GM12801 (cell line): Measurements from ENCODE around the gene S1PR1.

Experiments
- TF ChIP-seq, protein P1 (sequence below): IDR thresholded peaks from one replicate; pipeline ENCODE4 v1.5.1; 2011; ENCODE audit warnings: control low read depth; ENCODE audit not compliant: insufficient read length; ENCODE audit errors: extremely low read depth

Gene S1PR1

DNA sequence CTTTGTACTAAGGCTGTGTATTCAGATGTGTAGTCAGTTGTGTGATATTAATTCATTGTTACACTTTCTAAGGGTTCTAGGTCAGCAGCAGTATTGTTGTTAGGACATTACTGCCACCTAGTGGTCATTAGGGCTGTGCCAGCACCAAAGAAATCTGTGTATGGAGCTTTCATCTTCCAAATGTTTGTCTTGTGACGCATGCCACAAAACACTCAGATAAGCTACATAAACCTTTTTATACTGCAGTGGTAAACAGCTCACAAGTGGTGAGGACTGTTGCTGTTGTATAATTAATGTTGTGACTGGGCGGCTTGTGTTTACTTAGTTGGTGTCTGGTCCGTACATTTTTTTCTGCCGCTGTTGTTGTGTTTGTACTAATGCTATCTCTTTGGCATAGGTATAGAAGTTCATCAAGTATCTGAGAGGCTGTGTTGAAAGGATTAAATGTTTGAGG lies 51.7 kb downstream of the S1PR1 start:
- TF ChIP-seq, protein P1, sequence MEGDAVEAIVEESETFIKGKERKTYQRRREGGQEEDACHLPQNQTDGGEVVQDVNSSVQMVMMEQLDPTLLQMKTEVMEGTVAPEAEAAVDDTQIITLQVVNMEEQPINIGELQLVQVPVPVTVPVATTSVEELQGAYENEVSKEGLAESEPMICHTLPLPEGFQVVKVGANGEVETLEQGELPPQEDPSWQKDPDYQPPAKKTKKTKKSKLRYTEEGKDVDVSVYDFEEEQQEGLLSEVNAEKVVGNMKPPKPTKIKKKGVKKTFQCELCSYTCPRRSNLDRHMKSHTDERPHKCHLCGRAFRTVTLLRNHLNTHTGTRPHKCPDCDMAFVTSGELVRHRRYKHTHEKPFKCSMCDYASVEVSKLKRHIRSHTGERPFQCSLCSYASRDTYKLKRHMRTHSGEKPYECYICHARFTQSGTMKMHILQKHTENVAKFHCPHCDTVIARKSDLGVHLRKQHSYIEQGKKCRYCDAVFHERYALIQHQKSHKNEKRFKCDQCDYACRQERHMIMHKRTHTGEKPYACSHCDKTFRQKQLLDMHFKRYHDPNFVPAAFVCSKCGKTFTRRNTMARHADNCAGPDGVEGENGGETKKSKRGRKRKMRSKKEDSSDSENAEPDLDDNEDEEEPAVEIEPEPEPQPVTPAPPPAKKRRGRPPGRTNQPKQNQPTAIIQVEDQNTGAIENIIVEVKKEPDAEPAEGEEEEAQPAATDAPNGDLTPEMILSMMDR: peak; percentile 75

DNA sequence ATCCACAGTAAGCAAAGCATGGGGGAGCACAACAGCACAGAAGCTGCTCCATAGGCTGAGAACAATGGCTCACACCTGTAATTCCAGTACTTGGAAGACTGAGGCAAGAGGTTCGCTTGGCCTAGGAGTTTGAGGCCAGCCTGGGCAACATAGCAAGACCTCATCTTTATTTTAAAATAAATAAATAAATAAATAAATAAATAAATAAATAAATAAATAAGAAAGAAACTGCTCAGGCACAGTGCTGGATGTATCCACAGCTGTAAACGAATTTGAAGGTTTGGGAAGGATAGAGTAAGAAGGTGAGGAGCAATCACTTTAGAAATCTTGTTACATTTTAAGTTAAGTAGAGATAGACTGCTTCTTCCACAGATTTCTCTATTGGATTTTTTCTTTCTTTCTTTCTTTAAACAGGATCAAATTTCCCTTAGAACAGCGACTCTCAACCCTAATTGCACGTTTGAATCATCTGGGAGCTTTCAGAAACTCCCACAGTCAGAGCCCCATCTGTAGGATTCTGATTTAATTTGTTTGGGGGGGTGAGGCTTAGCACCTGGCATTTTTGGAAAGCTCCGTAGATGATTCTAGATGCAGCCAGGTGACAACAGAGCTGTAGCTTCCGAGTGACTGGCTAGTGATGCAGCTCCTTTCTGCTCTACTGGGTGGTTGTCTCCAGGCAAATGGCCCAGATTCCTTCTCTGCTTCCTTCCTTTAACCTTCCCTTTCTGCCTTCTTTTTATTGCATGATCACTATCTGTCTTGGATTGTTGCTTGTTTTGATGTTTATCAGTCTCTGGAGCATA lies 53.5 kb downstream of the S1PR1 start:
- TF ChIP-seq, protein P1: no peak
